Dendritic cell treated with granulocyte-macrophage colony-stimulating factor and Interleukin-4, amounts not matched to agents 40 ng/mL and 50 ng/mL, for 4 days (primary cell): ENCODE results near the gene AGAP3.
A peak's percentile ranks its signal among the peaks of the same experiment; 100 is the strongest.

Experiments
- H3K27ac Mint-ChIP-seq: one replicate; pipeline ENCODE4 v1.8.0; 2022; ENCODE audit warnings: mild to moderate bottlenecking, mixed read lengths
- H3K27me3 Mint-ChIP-seq: one replicate; pipeline ENCODE4 v1.8.0; 2022; ENCODE audit warnings: mild to moderate bottlenecking, mixed read lengths
- H3K36me3 Mint-ChIP-seq: one replicate; pipeline ENCODE4 v1.8.0; 2022; ENCODE audit warnings: low read depth, mixed read lengths
- H3K4me1 Mint-ChIP-seq: one replicate; pipeline ENCODE4 v1.8.0; 2022; ENCODE audit warnings: low read depth, mixed read lengths
- H3K4me3 Mint-ChIP-seq: one replicate; pipeline ENCODE4 v1.8.0; 2022; ENCODE audit warnings: mild to moderate bottlenecking, moderate library complexity, mixed read lengths
- H3K9me3 Mint-ChIP-seq: one replicate; pipeline ENCODE4 v1.8.0; 2022; ENCODE audit warnings: mixed read lengths
- intact Hi-C: fragments of 100-400 bp; cut with micrococcal nuclease; formaldehyde crosslinking; loops from one replicate; pipeline ENCODE4 v1.15.0; 2022

The AGAP3 gene

DNA sequence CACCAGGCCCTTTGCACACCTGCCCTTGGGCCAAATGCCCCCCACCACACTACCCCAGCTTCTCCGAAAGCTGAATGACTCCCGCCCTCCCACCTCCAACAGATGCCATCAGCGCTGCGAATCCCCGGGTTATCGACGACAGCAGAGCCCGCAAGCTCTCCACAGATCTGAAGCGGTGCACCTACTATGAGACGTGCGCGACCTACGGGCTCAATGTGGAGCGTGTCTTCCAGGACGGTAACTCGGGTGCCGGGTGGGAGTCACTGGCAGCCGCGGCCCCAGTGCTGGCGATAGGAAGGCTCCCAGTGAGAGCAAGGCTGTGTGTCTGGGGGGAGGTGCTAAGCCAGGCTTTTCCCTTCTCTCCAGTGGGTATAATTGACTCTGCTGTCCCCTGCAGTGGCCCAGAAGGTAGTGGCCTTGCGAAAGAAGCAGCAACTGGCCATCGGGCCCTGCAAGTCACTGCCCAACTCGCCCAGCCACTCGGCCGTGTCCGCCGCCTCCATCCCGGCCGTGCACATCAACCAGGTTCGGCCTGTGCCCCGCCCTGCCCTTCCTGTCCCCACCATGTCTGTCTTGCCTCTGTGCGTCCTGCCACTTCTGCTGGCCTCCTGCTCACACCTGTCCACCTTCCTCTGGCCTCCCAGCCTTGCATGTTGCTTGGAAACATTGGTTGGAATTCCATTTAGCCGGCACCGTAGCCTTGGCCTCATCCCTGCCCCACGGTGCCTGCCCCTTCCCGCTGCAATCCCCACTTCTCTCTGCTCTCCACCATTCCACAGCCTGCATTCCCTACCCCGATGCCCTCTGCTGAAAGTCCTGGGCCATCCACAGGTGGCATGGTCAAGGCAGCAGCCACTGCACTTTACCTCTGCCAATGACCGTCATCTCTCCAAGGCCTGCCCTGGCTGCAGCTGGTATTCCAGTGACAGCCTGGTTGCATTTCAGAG, 32.1 kb downstream of the AGAP3 start:
- Mint-ChIP-seq H3K27me3 (peaks cover 11% of the 10 kb centered on the region), H3K4me1 (peaks cover 16% of the 10 kb centered on the region), H3K27ac (no peak overlapping the region), H3K36me3 (peaks cover 88% of the 10 kb centered on the region), H3K4me3 (no peak overlapping the region), H3K9me3 (no peaks in the 10 kb centered on the region)
- intact Hi-C loops, result loop anchor here (10.0 kb wide), 1 partner anchor 64 kb away; the partner anchor contains the start of genes CDK5 and SLC4A2

DNA sequence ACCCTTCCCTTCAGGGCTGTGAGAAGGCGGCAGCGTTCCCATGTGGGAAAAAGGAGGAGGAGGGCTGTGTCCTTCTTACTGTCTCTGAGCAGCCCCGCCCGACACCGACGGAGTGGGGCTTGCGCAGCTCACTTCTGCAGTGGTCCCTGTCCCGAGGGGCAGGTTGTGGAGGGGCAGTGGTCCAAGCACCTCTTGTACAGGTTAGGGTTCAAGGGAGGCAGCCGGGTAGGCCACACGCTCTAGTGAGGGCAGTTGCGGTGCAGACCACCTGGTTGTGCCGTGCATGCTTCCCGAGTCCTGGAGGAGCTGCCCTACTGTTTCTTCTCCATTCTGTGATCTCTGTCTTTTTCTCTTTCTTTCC, 32.8 kb downstream of the AGAP3 start:
- H3K27ac Mint-ChIP-seq, result no peak overlapping the region
- no peak overlapping the region for H3K4me3 Mint-ChIP-seq

DNA sequence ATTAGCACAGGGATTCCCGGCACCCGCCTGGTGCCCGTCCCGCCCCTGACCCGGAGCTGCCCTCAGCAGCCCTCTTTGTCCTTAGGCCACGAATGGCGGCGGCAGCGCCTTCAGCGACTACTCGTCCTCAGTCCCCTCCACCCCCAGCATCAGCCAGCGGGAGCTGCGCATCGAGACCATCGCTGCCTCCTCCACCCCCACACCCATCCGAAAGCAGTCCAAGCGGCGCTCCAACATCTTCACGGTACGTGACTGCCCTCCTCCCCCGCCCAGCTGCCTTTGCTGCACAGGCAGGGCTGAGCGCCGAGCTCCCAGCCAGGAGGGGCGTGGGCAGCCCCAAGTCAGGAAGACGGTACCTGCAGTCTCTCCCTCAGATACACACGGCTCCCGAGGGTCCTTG, 33.6 kb downstream of the AGAP3 start:
- Mint-ChIP-seq H3K27ac (no peak overlapping the region), H3K36me3 (peaks cover 94% of the 10 kb centered on the region), H3K4me1 (peaks cover 20% of the 10 kb centered on the region), H3K4me3 (no peak overlapping the region), H3K27me3 (no peaks in the 10 kb centered on the region), H3K9me3 (no peaks in the 10 kb centered on the region)
- intact Hi-C loops, result loop anchor here (5.0 to 10.0 kb wide), 2 partner anchors 52 to 65 kb away; partner anchors contain the start of genes CDK5 and SLC4A2

More for the DNA sequence above, 32.8 kb downstream of the AGAP3 start:
- Mint-ChIP-seq H3K27me3 (peaks cover 4% of the 10 kb centered on the region), H3K9me3 (no peaks in the 10 kb centered on the region), H3K36me3 (peaks cover 88% of the 10 kb centered on the region), H3K4me1 (peaks cover 15% of the 10 kb centered on the region)
- intact Hi-C loops, result loop anchor here (10.0 kb wide), 1 partner anchor 64 kb away; the partner anchor contains the start of genes CDK5 and SLC4A2

DNA sequence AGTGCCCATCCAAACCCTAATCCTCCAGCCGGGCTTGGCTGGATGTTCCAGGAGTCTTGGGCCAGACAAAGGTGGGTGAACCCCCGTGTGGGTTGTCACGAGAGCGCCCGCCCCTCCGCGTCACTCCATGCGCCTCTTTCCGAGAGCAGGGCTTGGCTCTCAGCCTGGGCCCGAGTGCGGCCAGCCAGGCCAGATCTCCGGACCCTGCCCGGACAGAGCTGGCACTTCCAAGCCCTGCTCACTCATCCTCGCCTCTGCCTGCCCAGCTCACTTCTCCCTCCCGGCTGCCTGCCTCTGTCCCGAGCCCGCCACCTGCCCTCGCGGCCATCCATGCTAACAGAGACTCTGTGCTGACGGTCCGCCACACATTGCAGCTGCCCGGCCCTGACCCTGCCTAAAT, 34.6 kb downstream of the AGAP3 start:
- peaks cover 25% of the 10 kb centered on the region for H3K4me1 Mint-ChIP-seq
- no peaks in the 10 kb centered on the region for H3K9me3 Mint-ChIP-seq
- H3K4me3 Mint-ChIP-seq, result no peak overlapping the region
- intact Hi-C loops, result loop anchor here (5.0 kb wide), 1 partner anchor 51 kb away; no protein-coding TSS in a partner anchor
- peaks cover 100% of the 10 kb centered on the region for H3K36me3 Mint-ChIP-seq
- no peak overlapping the region for H3K27ac Mint-ChIP-seq
- H3K27me3 Mint-ChIP-seq, result no peaks in the 10 kb centered on the region

DNA sequence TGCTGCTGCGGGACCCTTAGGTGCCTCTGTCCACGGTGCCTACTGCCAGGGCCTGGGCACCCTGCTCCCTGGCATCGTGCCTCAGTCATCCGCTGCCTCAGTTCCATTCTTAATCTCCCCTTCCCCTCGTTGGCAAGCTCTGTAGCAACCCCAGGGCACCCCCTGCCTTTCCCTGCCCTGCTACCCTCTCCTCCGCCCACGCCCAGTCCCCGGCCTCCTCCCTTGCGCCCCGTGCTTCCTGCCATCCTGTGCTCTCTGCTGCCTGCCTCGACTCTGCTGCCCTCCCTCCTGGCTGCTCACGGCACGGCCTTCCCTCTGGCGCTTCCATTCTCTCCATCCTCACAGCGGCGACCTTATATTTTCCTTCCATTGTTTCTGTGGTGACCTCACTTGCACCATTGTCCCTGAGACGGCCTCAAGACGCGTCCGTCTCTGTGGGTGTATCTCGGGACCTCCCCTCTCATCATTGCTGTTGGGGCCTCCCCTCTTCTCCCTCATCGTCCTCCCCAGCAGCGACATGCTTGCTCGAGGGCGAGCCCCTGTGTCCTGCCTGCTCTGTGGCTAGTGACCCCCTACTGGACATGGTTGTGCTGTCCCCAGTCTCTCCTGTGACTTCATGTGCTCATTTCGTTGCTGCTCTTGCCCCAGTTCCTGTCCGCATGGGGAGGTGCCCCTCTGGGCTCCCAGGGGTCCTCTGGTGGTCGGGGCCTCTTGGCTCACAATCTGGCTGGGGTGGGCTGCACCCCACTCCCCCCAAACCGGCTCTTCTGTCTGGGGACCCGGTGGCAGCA, 35.3 kb downstream of the AGAP3 start:
- peaks cover 100% of the 10 kb centered on the region for H3K36me3 Mint-ChIP-seq
- H3K27ac Mint-ChIP-seq, result no peak overlapping the region
- peaks cover 25% of the 10 kb centered on the region for H3K4me1 Mint-ChIP-seq
- H3K9me3 Mint-ChIP-seq, result no peaks in the 10 kb centered on the region
- intact Hi-C loops, result loop anchor here (5.0 kb wide), 1 partner anchor 51 kb away; no protein-coding TSS in a partner anchor
- no peak overlapping the region for H3K4me3 Mint-ChIP-seq
- no peaks in the 10 kb centered on the region for H3K27me3 Mint-ChIP-seq

DNA sequence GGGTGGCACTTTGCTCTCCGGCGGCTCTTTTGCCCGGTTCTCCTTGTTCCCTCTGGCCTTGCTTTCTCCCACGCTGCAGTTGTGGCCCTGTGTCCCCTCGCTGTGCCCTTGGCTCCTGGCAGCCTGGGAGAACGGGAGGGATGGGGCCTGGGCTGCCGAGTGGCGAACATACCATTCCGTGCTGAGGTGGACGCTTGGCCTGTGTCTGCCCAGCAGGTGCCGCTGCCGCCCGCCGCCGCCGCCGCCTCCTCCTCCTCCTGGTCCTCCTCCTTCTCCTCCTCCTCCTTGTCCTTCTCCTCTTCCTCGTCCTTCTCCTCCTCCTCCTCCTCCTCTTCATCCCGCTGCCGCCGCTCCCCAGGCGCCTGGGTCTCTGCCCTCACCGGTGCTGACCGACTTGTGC, 36.0 kb downstream of the AGAP3 start:
- H3K27me3 Mint-ChIP-seq, result no peaks in the 10 kb centered on the region
- H3K4me3 Mint-ChIP-seq, result no peak overlapping the region
- H3K9me3 Mint-ChIP-seq, result no peaks in the 10 kb centered on the region
- H3K27ac Mint-ChIP-seq, result no peak overlapping the region
- intact Hi-C loops, result loop anchor here (5.0 kb wide), 1 partner anchor 50 kb away; no protein-coding TSS in a partner anchor
- H3K4me1 Mint-ChIP-seq, result peaks cover 25% of the 10 kb centered on the region
- H3K36me3 Mint-ChIP-seq, result peaks cover 100% of the 10 kb centered on the region

DNA sequence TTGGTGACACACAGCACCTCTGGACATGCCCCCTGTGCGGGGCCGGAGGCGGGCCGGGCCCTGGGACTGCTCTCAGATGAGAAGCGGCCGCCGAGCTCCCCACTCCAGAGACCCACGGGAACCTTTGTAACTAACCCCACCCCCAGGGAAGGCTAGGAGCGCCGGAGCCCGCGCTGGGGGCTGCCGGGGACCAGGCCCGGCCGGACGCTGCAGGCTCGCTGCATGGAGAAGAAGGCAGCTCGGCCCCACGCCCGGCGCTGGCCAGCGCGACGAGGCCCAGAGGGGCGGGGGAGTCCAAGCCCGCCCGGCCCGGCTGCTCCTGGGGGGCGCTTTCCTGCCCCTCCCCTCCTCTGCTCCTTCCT, 36.5 kb downstream of the AGAP3 start:
- intact Hi-C loops, result loop anchor here (5.0 kb wide), 1 partner anchor 50 kb away; no protein-coding TSS in a partner anchor
- Mint-ChIP-seq H3K9me3 (no peaks in the 10 kb centered on the region), H3K4me1 (peaks cover 25% of the 10 kb centered on the region), H3K27me3 (no peaks in the 10 kb centered on the region), H3K36me3 (peaks cover 100% of the 10 kb centered on the region), H3K4me3 (no peak overlapping the region), H3K27ac (no peak overlapping the region)

DNA sequence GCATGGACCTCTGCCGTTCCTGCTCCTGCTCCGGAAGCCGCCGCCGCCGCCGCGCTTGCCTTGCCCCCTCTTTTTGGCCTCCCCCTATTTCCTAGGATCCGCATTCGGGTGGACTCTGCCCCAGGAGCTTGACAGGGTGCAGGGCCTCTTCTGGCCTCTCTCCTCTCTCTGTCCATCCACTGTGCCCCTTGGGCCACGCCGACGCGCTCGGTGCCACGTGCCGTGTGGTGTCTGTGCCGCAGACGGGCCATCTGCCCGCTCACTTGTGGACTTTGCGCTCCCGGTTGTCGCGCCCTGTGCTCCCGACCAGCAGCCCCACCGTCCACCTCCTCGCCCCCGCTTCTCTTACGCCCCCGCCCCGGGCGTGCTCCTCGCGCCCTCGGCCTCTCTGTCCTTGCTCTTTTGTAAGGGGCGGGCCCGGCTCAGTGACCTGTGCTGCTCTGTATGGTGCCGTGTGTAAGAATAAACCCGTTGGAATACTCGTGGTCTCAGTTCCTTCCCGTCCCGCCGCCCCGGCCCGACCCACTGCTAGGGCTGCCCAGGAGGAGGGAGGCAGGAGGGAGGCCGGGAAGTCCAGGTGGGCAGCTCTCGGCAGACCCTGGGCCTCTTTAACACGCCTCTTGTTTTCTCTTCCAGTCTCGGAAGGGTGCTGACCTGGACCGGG, 37.0 kb downstream of the AGAP3 start:
- Mint-ChIP-seq H3K4me1 (peaks cover 25% of the 10 kb centered on the region), H3K27me3 (no peaks in the 10 kb centered on the region)

DNA sequence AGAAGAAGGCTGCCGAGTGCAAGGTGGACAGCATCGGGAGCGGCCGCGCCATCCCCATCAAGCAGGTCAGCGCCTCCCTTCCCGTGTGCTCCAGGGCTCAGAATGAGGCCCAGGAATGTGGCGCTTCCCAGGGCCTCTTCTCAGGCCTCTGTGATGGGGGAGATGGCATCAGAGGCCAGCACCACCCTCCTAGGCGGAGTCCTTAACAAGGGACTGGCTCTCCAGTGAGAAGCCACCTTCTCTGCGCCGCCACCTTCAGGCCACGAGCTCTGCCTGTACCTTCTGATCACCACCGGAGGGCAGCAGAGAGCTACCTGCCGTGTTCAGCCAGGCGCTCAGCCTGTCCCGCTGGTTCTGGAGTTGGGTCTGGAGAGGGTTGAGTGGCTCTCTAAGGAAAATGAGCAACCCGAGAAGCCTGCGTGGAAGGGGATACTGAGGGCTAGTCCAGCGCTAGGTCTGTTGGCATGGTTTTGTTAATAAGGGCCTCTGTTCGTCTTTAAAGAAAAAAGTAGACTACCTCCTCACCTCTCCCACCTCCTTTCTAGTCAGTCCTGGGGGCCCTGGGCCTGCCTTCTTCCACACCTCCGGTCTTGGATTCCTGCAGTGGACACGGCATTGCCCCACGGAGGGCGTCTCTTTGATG, 37.7 kb downstream of the AGAP3 start:
- peaks cover 100% of the 10 kb centered on the region for H3K36me3 Mint-ChIP-seq
- H3K27me3 Mint-ChIP-seq, result no peaks in the 10 kb centered on the region
- intact Hi-C loops, result loop anchor here (5.0 kb wide), 1 partner anchor 48 kb away; no protein-coding TSS in a partner anchor
- H3K4me3 Mint-ChIP-seq, result no peak overlapping the region
- peaks cover 25% of the 10 kb centered on the region for H3K4me1 Mint-ChIP-seq
- H3K27ac Mint-ChIP-seq, result no peak overlapping the region
- no peaks in the 10 kb centered on the region for H3K9me3 Mint-ChIP-seq

More for the DNA sequence above, 37.0 kb downstream of the AGAP3 start:
- peaks cover 100% of the 10 kb centered on the region for H3K36me3 Mint-ChIP-seq
- H3K9me3 Mint-ChIP-seq, result no peaks in the 10 kb centered on the region
- intact Hi-C loops, result loop anchor here (5.0 kb wide), 1 partner anchor 49 kb away; no protein-coding TSS in a partner anchor
- no peak overlapping the region for H3K27ac Mint-ChIP-seq
- no peak overlapping the region for H3K4me3 Mint-ChIP-seq

DNA sequence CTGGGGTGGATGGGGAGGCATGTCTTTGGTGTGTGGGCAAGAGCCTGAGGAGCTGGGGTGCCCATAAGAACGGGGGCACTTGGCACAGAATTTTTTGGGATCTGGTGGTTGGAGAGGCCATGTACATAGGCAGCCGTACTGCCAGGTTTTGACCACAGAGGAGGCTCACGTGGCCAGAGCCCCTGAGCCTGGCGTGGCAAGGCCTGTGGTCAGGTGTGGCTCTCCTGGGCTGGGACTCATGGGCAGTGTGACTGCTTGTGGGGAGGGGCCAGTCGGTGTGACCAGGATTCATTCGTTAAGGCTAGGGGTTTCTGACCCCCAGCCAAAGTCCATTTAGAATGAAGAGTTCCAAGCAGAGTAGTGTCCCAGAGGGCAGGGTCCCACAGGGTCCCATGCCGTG, 38.2 kb downstream of the AGAP3 start:
- Mint-ChIP-seq H3K27ac (no peak overlapping the region), H3K27me3 (no peaks in the 10 kb centered on the region), H3K36me3 (peaks cover 100% of the 10 kb centered on the region), H3K4me3 (no peak overlapping the region), H3K9me3 (no peaks in the 10 kb centered on the region), H3K4me1 (peaks cover 21% of the 10 kb centered on the region)
- intact Hi-C loops, result loop anchor here (5.0 kb wide), 1 partner anchor 48 kb away; no protein-coding TSS in a partner anchor

DNA sequence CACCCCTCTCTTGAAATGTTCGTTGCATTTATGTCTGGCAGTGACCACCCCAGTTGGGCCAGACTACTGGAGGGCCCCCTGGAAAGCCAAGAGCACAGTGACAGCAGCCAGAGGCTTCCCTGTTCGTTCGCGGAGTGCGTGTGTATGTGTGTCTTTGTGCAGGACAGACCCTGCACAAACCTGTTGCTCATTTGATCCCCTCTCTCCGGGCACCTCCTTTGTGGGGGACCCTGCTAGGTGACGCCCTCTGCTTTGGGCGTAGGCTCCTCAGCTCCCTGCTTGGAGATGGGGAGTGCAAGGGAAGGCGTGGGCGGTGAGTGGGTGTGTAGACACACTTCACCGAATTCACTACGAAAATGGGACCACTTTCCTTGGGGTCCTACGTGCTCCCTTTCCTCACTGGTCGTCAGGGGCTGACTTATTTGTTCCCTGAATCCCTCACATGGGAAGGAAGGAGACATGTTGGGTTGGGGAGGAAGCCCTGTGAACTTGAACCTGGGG, 38.7 kb downstream of the AGAP3 start:
- no peak overlapping the region for H3K27ac Mint-ChIP-seq
- H3K27me3 Mint-ChIP-seq, result no peaks in the 10 kb centered on the region
- peaks cover 100% of the 10 kb centered on the region for H3K36me3 Mint-ChIP-seq
- no peaks in the 10 kb centered on the region for H3K9me3 Mint-ChIP-seq
- intact Hi-C loops, result loop anchor here (5.0 kb wide), 1 partner anchor 47 kb away; no protein-coding TSS in a partner anchor
- H3K4me1 Mint-ChIP-seq, result peaks cover 21% of the 10 kb centered on the region
- H3K4me3 Mint-ChIP-seq, result no peak overlapping the region

DNA sequence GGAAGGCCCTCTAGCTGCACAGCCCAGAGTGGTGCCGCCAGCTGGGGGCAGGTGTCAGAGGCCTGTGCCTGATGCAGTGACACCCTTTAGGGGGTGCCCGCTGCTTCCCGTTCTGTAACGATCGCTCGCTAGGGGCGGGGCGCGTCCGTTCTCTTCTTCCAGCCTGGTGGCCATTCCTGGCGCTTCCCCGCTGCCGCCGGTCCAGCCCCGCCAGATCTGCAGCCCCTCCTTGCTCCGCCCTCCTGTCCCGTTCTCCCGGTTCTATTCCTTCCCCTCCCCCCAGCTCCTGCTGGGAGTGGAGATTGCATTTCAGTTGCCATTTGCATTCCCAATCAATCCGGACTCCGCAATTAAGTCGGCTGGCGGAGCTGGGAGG, 39.2 kb downstream of the AGAP3 start:
- intact Hi-C loops, result no loop called here
- H3K27me3 Mint-ChIP-seq, result no peaks in the 10 kb centered on the region
- no peaks in the 10 kb centered on the region for H3K9me3 Mint-ChIP-seq
- no peak overlapping the region for H3K27ac Mint-ChIP-seq
- H3K36me3 Mint-ChIP-seq, result peaks cover 100% of the 10 kb centered on the region
- H3K4me3 Mint-ChIP-seq, result peak overlapping the region; percentile 44
- peaks cover 21% of the 10 kb centered on the region for H3K4me1 Mint-ChIP-seq
